ENCODE results near the gene WNT5B. TPM values are rescaled to one million over a fixed set of nuclear protein-coding genes. Genes with fewer than 3 reads are reported as not detected.

The WNT5B gene
- total RNA-seq, 4 donors from 2014 or later, result 0.17 to 2.5 (median 0.88) TPM

GRCh38 chr12:1592444-1593173 is 36.4 kb upstream of the WNT5B start:
- no peak for TF ChIP-seq CTCF (IDR thresholded peaks at IDR 0.05 in 4 of 5, conservative IDR thresholded peaks at IDR 0.05 in 1 of 5)
- TF ChIP-seq POLR2A (IDR thresholded peaks at IDR 0.05), result no peak
- Histone ChIP-seq H3K4me1 (peaks cover 38 to 50% of the 10 kb centered on the region in 2 donors), H3K4me3 (peak overlapping the region; percentile 78 to 86 (median 84)), H3K27ac (peak overlapping the region; percentile 11 to 92 (median 56)), H3K36me3 (no peaks in the 10 kb centered on the region), H3K27me3 (no peaks in the 10 kb centered on the region), H3K9me3 (no peaks in the 10 kb centered on the region)
- ATAC-seq (no peak), DNase-seq (no peak)
- in situ Hi-C loops (cut with MboI; ENCODE audit: low sequenced_read_pairs in 4 of 4), result loop anchor here (25.0 kb wide), 3 partner anchors 305 to 1030 kb away; partner anchors contain the start of gene ERC1 (in 2 of the 4)
- intact Hi-C loops (cut with DNase I; ENCODE audit: low total_unique reads), result no loop called here

- Histone ChIP-seq H3K36me3 (no peaks in the 10 kb centered on the region), H3K27me3 (no peaks in the 10 kb centered on the region), H3K9me3 (no peaks in the 10 kb centered on the region), H3K4me1 (peaks cover 34 to 43% of the 10 kb centered on the region in 2 donors), H3K4me3 (peak overlapping the region; percentile 78 to 86 (median 84)), H3K27ac (peak overlapping the region; percentile 72 to 92 (median 91))
- no peak for TF ChIP-seq CTCF (IDR thresholded peaks at IDR 0.05 in 4 of 5, conservative IDR thresholded peaks at IDR 0.05 in 1 of 5)
- TF ChIP-seq POLR2A (IDR thresholded peaks at IDR 0.05), result no peak
- DNase-seq (peak in 1 of 2 donors; percentile 32), ATAC-seq (peak in 1 of 2 donors; percentile 7)
- in situ Hi-C loops (cut with MboI; ENCODE audit: low sequenced_read_pairs in 4 of 4) (loop anchor here (25.0 kb wide), 3 partner anchors 306 to 1031 kb away; partner anchors contain the start of gene ERC1 (in 2 of the 4)), intact Hi-C loops (cut with DNase I; ENCODE audit: low total_unique reads) (no loop called here)
Observed at GRCh38 chr12:1593174-1594005, 35.6 kb upstream of the WNT5B start.

GRCh38 chr12:1594006-1594260 is 35.1 kb upstream of the WNT5B start:
- DNase-seq (peak in 1 of 2 donors; percentile 40), ATAC-seq (peak in 1 of 2 donors; percentile 72)
- Histone ChIP-seq H3K27me3 (no peaks in the 10 kb centered on the region), H3K27ac (peak overlapping the region; percentile 72 to 92 (median 91)), H3K9me3 (no peaks in the 10 kb centered on the region), H3K4me3 (peak overlapping the region; percentile 78 to 86 (median 84)), H3K4me1 (peaks cover 30 to 39% of the 10 kb centered on the region in 2 donors), H3K36me3 (no peaks in the 10 kb centered on the region)
- in situ Hi-C loops (cut with MboI; ENCODE audit: low sequenced_read_pairs in 4 of 4) (loop anchor here (25.0 kb wide), 3 partner anchors 307 to 1032 kb away; partner anchors contain the start of gene ERC1 (in 2 of the 4)), intact Hi-C loops (cut with DNase I; ENCODE audit: low total_unique reads) (no loop called here)
- peak; percentile 19 to 51 for TF ChIP-seq POLR2A (IDR thresholded peaks at IDR 0.05)
- no peak for TF ChIP-seq CTCF (IDR thresholded peaks at IDR 0.05 in 4 of 5, conservative IDR thresholded peaks at IDR 0.05 in 1 of 5)

- Histone ChIP-seq H3K4me1 (peaks cover 30 to 39% of the 10 kb centered on the region in 2 donors), H3K9me3 (no peaks in the 10 kb centered on the region), H3K27ac (peak within 1 kb of the TSS; percentile 83 to 92 (median 91)), H3K27me3 (no peaks in the 10 kb centered on the region), H3K4me3 (peak within 1 kb of the TSS; percentile 78 to 90 (median 86)), H3K36me3 (no peaks in the 10 kb centered on the region)
- TF ChIP-seq CTCF (IDR thresholded peaks at IDR 0.05 in 4 of 5, conservative IDR thresholded peaks at IDR 0.05 in 1 of 5) (peak in 1 of 5 experiments; percentile 18), POLR2A (IDR thresholded peaks at IDR 0.05) (peak; percentile 24 to 55)
- in situ Hi-C loops (cut with MboI; ENCODE audit: low sequenced_read_pairs in 4 of 4) (loop anchor here (25.0 kb wide), 3 partner anchors 307 to 1032 kb away; partner anchors contain the start of gene ERC1 (in 2 of the 4)), intact Hi-C loops (cut with DNase I; ENCODE audit: low total_unique reads) (no loop called here)
- ATAC-seq (peak; percentile 81 to 83), DNase-seq (peak; percentile 81 to 83)
Observed at GRCh38 chr12:1594261-1595025, 34.6 kb upstream of the WNT5B start, which contains the start of gene FBXL14. TSS of gene FBXL14 (minus strand) at chr12:1594581. CDS start at chr12:1594066, 515 bp downstream.
